IMR-90 (cell line): ENCODE measurements around the gene ZNF467. TPM values are rescaled to one million over a fixed set of nuclear protein-coding genes. Genes with fewer than 3 reads are reported as not detected.

Source experiments
- ATAC-seq: fragments of 200-7000 bp; cut with Tn5 transposase; 2 replicates; pipeline ENCODE4 v1.9.1; 2020; ENCODE audit warnings: low read depth, mild to moderate bottlenecking, moderate library complexity
- BruUV-seq: library from RNA; stranded (reverse); fragments of 400-500 nt; replicated peaks from 2 replicates; lab custom pipeline; 2021; lab: Mats Ljungman, UMichigan
- CTCF ChIA-PET: fragments of 300-600 bp; formaldehyde crosslinking; extraction: SDS; loops from one replicate; lab custom pipeline; 2021; ENCODE audit warnings: antibody characterized with exemption; lab: Yijun Ruan, JAX
- POLR2A ChIA-PET: fragments of 300-600 bp; sonication (Branson Sonifier 250); formaldehyde crosslinking; loops from one replicate; lab custom pipeline; 2022; ENCODE audit warnings: antibody characterized with exemption; ENCODE audit not compliant: unreplicated experiment; lab: Charles Lee
- DNase-seq: peaks from one replicate; pipeline ENCODE4 v3.0.0; 2013
- H2AFZ ChIP-seq: replicated peaks from 2 replicates; pipeline ENCODE3; 2013; ENCODE audit warnings: low read length, mild to moderate bottlenecking; ENCODE audit not compliant: poor library complexity
- H2AK5ac ChIP-seq: 2 replicates; pipeline ENCODE4 v1.6.1; 2013; ENCODE audit warnings: low read depth, low read length, inconsistent platforms
- H2AK9ac ChIP-seq: replicated peaks from 2 replicates; pipeline ENCODE3; 2013; ENCODE audit warnings: mild to moderate bottlenecking, low read depth, low read length, moderate library complexity; ENCODE audit not compliant: poor library complexity
- H2BK120ac ChIP-seq: 2 replicates; pipeline ENCODE4 v1.6.1; 2013; ENCODE audit warnings: low read depth, low read length, inconsistent platforms
- H2BK15ac ChIP-seq: 3 replicates; pipeline ENCODE4 v1.6.1; 2013; ENCODE audit warnings: low read depth, low read length, inconsistent platforms
- H2BK20ac ChIP-seq: 2 replicates; pipeline ENCODE4 v1.6.1; 2013; ENCODE audit warnings: low read depth, mild to moderate bottlenecking, inconsistent platforms, low read length, moderate library complexity
- H2BK5ac ChIP-seq: 2 replicates; pipeline ENCODE4 v1.6.1; 2013; ENCODE audit warnings: mild to moderate bottlenecking, low read depth, low read length, inconsistent platforms; ENCODE audit not compliant: poor library complexity, severe bottlenecking
- H3K14ac ChIP-seq: replicated peaks from 2 replicates; pipeline ENCODE4 v1.6.1; 2013; ENCODE audit warnings: low read depth, low read length, inconsistent platforms
- H3K18ac ChIP-seq: 2 replicates; pipeline ENCODE4 v1.6.1; 2013; ENCODE audit warnings: low read depth, low read length, control low read depth
- H3K23ac ChIP-seq: 2 replicates; pipeline ENCODE4 v1.6.1; 2013; ENCODE audit warnings: low read depth, low read length, inconsistent platforms
- H3K27ac ChIP-seq: 2 replicates; pipeline ENCODE4 v1.5.1; 2013; ENCODE audit warnings: mild to moderate bottlenecking, control low read depth, low read length; ENCODE audit not compliant: insufficient read depth
- H3K27me3 ChIP-seq: 2 replicates; pipeline ENCODE4 v1.6.1; 2013; ENCODE audit warnings: low read length; ENCODE audit not compliant: control insufficient read depth, insufficient read depth
- H3K36me3 ChIP-seq: 2 replicates; pipeline ENCODE4 v1.6.1; 2013; ENCODE audit warnings: low read length, mixed read lengths; ENCODE audit not compliant: control insufficient read depth, insufficient read depth
- H3K4ac ChIP-seq: 2 replicates; pipeline ENCODE4 v1.6.1; 2013; ENCODE audit warnings: low read depth, low read length, inconsistent platforms
- H3K4me1 ChIP-seq: 2 replicates; pipeline ENCODE4 v1.6.1; 2013; ENCODE audit warnings: low read length, mixed read lengths; ENCODE audit not compliant: control insufficient read depth, insufficient read depth
- H3K4me2 ChIP-seq: 2 replicates; pipeline ENCODE4 v1.6.1; 2013; ENCODE audit warnings: low read depth, mild to moderate bottlenecking, control low read depth, low read length, moderate library complexity
- H3K4me3 ChIP-seq: 2 replicates; pipeline ENCODE4 v1.5.1; 2013; ENCODE audit warnings: low read depth, mild to moderate bottlenecking, control low read depth, low read length, moderate library complexity; ENCODE audit not compliant: insufficient read depth
- H3K56ac ChIP-seq: 2 replicates; pipeline ENCODE4 v1.6.1; 2013; ENCODE audit warnings: low read length, inconsistent platforms; ENCODE audit not compliant: insufficient read depth; ENCODE audit errors: extremely low read depth
- H3K79me1 ChIP-seq, 2 experiments: 2 replicates each; pipeline ENCODE4 v1.6.1; 2013; ENCODE audit warnings: low read length in 2 of 2, inconsistent platforms in 1 of 2, low read depth in 1 of 2
- H3K9ac ChIP-seq: 2 replicates; pipeline ENCODE4 v1.6.1; 2013; ENCODE audit warnings: low read depth, low read length, control low read depth
- H3K9me1 ChIP-seq: 2 replicates; pipeline ENCODE4 v1.6.1; 2013; ENCODE audit warnings: low read length, inconsistent platforms; ENCODE audit not compliant: insufficient read depth
- H3K9me3 ChIP-seq: 2 replicates; pipeline ENCODE4 v1.6.1; 2013; ENCODE audit warnings: low read length; ENCODE audit not compliant: control insufficient read depth, insufficient read depth
- H4K20me1 ChIP-seq: 2 replicates; pipeline ENCODE4 v1.6.1; 2013; ENCODE audit warnings: low read length, inconsistent platforms; ENCODE audit not compliant: insufficient read depth
- H4K5ac ChIP-seq: 2 replicates; pipeline ENCODE4 v1.6.1; 2013; ENCODE audit warnings: mild to moderate bottlenecking, low read depth, low read length, control low read depth
- H4K8ac ChIP-seq, 2 experiments: 2 replicates each; pipeline ENCODE4 v1.6.1; 2013; ENCODE audit warnings: low read depth in 2 of 2, low read length in 2 of 2, control low read depth in 1 of 2, inconsistent platforms in 1 of 2
- H4K91ac ChIP-seq: 2 replicates; pipeline ENCODE4 v1.6.1; 2013; ENCODE audit warnings: low read depth, low read length, inconsistent platforms; ENCODE audit not compliant: insufficient read depth
- CHD1 ChIP-seq: IDR thresholded peaks from 2 replicates; pipeline ENCODE4 v1.6.1; 2012; ENCODE audit warnings: low read depth, low read length, improper control_type of control experiment
- ELK1 ChIP-seq: fragments of 150-350 bp; IDR thresholded peaks from 2 replicates; pipeline ENCODE4 v1.6.1; 2016; ENCODE audit warnings: low read depth, mild to moderate bottlenecking, low read length, moderate library complexity, borderline replicate concordance
- FOS ChIP-seq: fragments of 150-350 bp; IDR thresholded peaks from 2 replicates; pipeline ENCODE4 v1.6.1; 2016; ENCODE audit warnings: low read depth, low read length
- MAFK ChIP-seq: IDR thresholded peaks from 2 replicates; pipeline ENCODE4 v1.6.1; 2012; ENCODE audit warnings: low read depth, low read length, improper control_type of control experiment
- MXI1 ChIP-seq: IDR thresholded peaks from 2 replicates; pipeline ENCODE4 v1.6.1; 2012; ENCODE audit warnings: low read depth, mild to moderate bottlenecking, low read length, moderate library complexity, borderline replicate concordance
- POLR2A ChIP-seq: IDR thresholded peaks from 2 replicates; pipeline ENCODE4 v1.6.1; 2012; ENCODE audit warnings: mild to moderate bottlenecking, low read depth, low read length
- RAD21 ChIP-seq: IDR thresholded peaks from 2 replicates; pipeline ENCODE4 v1.6.1; 2012; ENCODE audit warnings: low read length, improper control_type of control experiment
- RCOR1 ChIP-seq: IDR thresholded peaks from 2 replicates; pipeline ENCODE4 v1.6.1; 2012; ENCODE audit warnings: mild to moderate bottlenecking, low read length, improper control_type of control experiment; ENCODE audit not compliant: insufficient replicate concordance
- SMC3 ChIP-seq: fragments of 150-350 bp; IDR thresholded peaks from 2 replicates; pipeline ENCODE4 v1.6.1; 2016; ENCODE audit warnings: low read depth, mild to moderate bottlenecking, antibody characterized with exemption, low read length, moderate library complexity
- USF2 ChIP-seq: fragments of 150-350 bp; IDR thresholded peaks from 2 replicates; pipeline ENCODE4 v1.6.1; 2017; ENCODE audit warnings: mild to moderate bottlenecking, antibody characterized with exemption, low read length, low read depth
- WGBS, 2 experiments: methylation state at CpG; one replicate each; pipeline versions ENCODE4 v1.1.5 to v1.1.7; 2013; ENCODE audit warnings: missing lambda C conversion rate in 2 of 2; ENCODE audit not compliant: insufficient read length in 1 of 2; ENCODE audit errors: extremely low coverage in 2 of 2; 5-methylcytosine and 5-hydroxymethylcytosine counted together
- dilution Hi-C: fragments of 300-500 bp; cut with HindIII; formaldehyde crosslinking; loops from one replicate; pipeline ENCODE4 v1.14.3; 2018; ENCODE audit warnings: low sequenced_read_pairs; ENCODE audit not compliant: unreplicated experiment
- in situ Hi-C: fragments of 300-500 bp; cut with MboI; formaldehyde crosslinking; loops from 3 replicates; pipeline ENCODE4 v1.14.3; 2019; ENCODE audit warnings: low sequenced_read_pairs, inconsistent platforms, mixed read lengths
- intact Hi-C: fragments of 100-400 bp; cut with micrococcal nuclease; formaldehyde crosslinking; loops from 2 replicates; pipeline ENCODE4 v1.10.0; 2022
- polyA plus RNA-seq, 3 experiments: library from polyadenylated mRNA; depleted of rRNA; stranded (reverse); fragments of >200 nt; gene quantifications; 2 replicates each; pipeline ENCODE4 v1.2.3, GENCODE V29; 2012; ENCODE audit warnings: low replicate concordance in 1 of 3
- total RNA-seq: library from RNA; depleted of rRNA; stranded (reverse); fragments of >200 nt; gene quantifications from 2 replicates; pipeline ENCODE4 v1.2.3, GENCODE V29; 2012

Gene ZNF467
- total and polyA plus RNA-seq, 2 of the 4 experiments (the other 2 are of a cell fraction), result 0.67 TPM; not detected in 1

GRCh38 chr7:149785402-149785801, 12.0 kb upstream of the ZNF467 start:
- no peak for DNase-seq
- Histone ChIP-seq H4K91ac (no peak overlapping the region), H4K5ac (no peak overlapping the region), H3K4me2 (no peak overlapping the region), H3K23ac (no peak overlapping the region), H3K56ac (no peak overlapping the region), H4K20me1 (no peaks in the 10 kb centered on the region), H2BK120ac (no peak overlapping the region), H2BK20ac (no peak overlapping the region), H2BK15ac (no peak overlapping the region), H3K4me1 (no peaks in the 10 kb centered on the region), H3K36me3 (no peaks in the 10 kb centered on the region), H3K27ac (no peak overlapping the region), H2AK9ac (no peak overlapping the region), H2AFZ (no peak overlapping the region), H4K8ac (no peak overlapping the region), H3K18ac (no peak overlapping the region), H3K14ac (no peak overlapping the region), H3K9me1 (no peaks in the 10 kb centered on the region), H2BK5ac (no peak overlapping the region), H3K9ac (no peak overlapping the region), H2AK5ac (no peak overlapping the region), H3K9me3 (no peaks in the 10 kb centered on the region), H3K27me3 (peaks cover 36% of the 10 kb centered on the region; the same call in 1 of the 2 replicates), H3K4ac (no peak overlapping the region), H3K4me3 (no peak overlapping the region), H3K79me1 (no peaks in the 10 kb centered on the region)
- CTCF ChIA-PET, result no interaction called here
- intact Hi-C loops (no loop called here), dilution Hi-C loops (no loop called here), in situ Hi-C loops (no loop called here)
- no peak for ATAC-seq
- BruUV-seq, result no TSS peak
- POLR2A ChIA-PET, result no interaction called here
- 87% methylated on average over 15 of the region's 15 CpGs; no CpG with 5 or more reads in 1 of the 2 experiments for WGBS, 2 experiments
- TF ChIP-seq CHD1 (no peak), FOS (no peak), MXI1 (no peak), POLR2A (no peak), SMC3 (no peak), RCOR1 (no peak), USF2 (no peak), MAFK (no peak), RAD21 (no peak), ELK1 (no peak)
